ENCODE results near the gene UBE2E3. TPM values are rescaled to one million over a fixed set of nuclear protein-coding genes. Genes with fewer than 3 reads are reported as not detected.

Gene UBE2E3
- total RNA-seq, 1 donor from 2014 or later, result 64.9 TPM

GRCh38 chr2:181107628-181107945, 127.2 kb downstream of the UBE2E3 start:
- ATAC-seq (no peak), DNase-seq (ENCODE audit: low spot score) (no peak)
- intact Hi-C loops (cut with DNase I), result no loop called here

GRCh38 chr2:181111059-181111458, 130.7 kb downstream of the UBE2E3 start:
- ATAC-seq, result no peak
- intact Hi-C loops (cut with DNase I), result no loop called here
- DNase-seq (ENCODE audit: low spot score), result no peak

GRCh38 chr2:181112916-181113315, 132.5 kb downstream of the UBE2E3 start:
- intact Hi-C loops (cut with DNase I), result no loop called here
- no peak for DNase-seq (ENCODE audit: low spot score)
- ATAC-seq, result no peak

All from sciatic nerve (tissue), 2 donors.